ENCODE results near the gene LRRIQ1.

GRCh38 chr12:85057370-85057963 lies 21.3 kb downstream of the LRRIQ1 start:
- TF ChIP-seq CTCF (IDR thresholded peaks at IDR 0.05; ENCODE audit: low read depth, low read length, missing input control): peak; percentile 68
- no peak for TF ChIP-seq TAF1 (conservative IDR thresholded peaks at IDR 0.05)
- no peak for TF ChIP-seq ATF3 (IDR thresholded peaks at IDR 0.05)
- TF ChIP-seq EGR1 (IDR thresholded peaks at IDR 0.05; ENCODE audit: low read depth in 2 of 2): no peak
- no peak for TF ChIP-seq JUND (IDR thresholded peaks at IDR 0.05)

Measured in liver (tissue), 3 donors.